Endometrium (tissue), 2 donors: ENCODE measurements around the gene IGSF9B.

Experiments
- FAIRE-seq: peaks from 2 replicates; lab custom pipeline; 2012; peaks lifted over from hg19 to GRCh38; lab: Jason Lieb, UNC
- donor health status: control.
- donor health status: control.

The IGSF9B gene

DNA sequence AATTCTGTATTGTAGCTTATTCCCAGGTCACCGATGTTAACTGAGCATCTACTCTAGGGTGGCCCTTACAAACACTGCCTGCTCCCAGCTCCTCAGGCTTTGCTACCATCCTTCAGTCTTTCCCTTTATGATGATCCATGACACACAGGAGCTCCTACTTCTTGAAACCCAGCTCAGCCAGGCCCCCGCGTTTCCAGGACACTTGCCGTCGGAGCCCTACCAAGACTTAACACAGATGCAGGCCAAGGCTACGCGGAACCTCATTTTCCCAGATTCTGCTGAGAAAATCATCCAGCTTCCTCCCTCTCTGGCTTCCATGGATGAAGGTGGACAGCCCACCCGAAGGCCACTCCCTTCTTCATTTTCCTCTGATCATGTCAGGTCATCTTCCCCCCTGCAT, 18.6 kb downstream of the IGSF9B start:
- no peak for FAIRE-seq

- FAIRE-seq, result no peak
These were observed 19.3 kb downstream of the IGSF9B start for GRCh38 chr11:133937468-133937867.

DNA sequence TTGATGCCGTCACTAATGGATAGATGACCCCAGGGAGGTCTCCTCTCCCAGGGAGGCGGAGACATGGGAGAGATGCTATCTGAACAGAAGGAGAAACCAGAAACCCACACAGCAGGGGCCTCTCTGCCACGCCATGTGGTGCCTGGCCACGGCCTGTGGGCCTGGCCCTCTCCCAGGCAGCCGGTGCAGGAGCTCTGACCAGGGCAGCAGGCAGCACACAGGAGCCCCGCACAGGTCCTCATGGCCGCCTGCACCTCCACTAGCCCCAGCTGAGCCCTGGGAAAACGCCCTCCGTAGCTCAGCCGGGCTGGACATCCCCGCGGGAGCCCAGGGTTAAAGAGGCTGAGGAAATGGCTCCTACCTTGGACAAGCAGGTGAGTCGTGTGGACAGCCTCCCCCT, 19.8 kb downstream of the IGSF9B start:
- no peak for FAIRE-seq

DNA sequence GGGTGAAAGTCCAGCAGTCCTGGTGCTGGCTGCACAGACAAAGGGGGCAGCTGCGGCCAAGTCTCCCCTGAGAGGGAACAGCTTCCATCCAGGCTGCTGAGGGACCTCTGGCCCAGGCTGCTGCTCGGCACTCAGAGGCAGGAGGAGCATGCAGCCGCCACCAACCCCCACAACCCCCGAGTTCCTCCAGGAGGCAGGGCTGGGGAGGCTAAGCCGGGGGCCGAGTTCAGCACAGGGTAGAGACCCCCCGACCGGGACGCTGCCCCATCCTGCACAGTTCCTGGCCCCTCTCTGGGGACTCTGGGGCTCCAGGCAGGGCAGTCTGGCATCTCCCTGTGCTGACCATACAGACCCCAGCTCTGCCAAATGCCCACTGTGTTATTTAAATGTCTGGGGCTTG, 20.2 kb downstream of the IGSF9B start:
- FAIRE-seq, result no peak

GRCh38 chr11:133936136-133936535, 20.6 kb downstream of the IGSF9B start:
- FAIRE-seq, result no peak

GRCh38 chr11:133935551-133935910, 21.2 kb downstream of the IGSF9B start:
- no peak for FAIRE-seq

DNA sequence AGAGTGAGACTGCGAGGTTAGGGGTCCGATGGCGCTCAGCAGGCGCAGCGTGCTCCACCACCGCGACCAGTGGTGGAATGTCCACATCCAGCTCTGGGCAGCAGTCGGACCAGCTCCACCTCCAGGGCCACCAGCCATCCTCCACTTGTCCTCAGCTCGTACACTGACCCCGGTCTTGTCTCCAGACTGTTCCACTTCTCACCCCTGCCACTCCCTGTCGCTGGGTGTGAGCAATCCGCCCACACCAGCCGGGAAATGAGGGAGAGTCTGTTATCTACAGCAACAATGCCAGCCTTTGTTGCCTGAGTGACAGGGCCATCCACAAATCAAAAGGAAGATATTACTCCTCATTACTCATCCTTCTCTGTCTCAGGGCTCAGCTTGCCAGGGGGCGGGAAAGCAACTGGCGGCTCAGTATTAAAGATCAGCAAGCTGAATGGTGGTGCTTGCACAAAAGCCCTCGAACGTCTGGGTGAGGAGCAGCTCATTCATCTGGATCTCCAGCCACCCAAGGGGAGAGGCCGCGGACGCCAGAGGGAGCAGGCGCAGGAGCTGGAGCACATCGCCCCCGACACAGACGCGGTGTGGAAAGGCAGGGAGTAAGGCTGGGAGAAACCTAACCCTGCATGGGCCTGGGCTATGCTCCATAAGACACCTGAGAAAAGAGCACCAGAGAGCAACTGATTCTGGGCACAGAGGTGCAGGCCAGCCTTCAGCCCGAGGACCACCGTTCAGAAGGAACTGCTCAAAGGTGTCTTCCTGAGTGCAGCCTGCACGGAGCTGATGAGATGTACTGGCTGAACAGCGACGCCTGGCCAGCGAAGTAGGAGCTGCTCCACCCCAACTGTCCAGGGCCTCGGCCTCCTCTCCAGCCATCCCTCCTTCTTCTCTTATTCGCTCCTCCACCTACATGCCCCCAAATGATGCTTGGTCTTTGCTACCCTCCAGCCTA, 21.9 kb downstream of the IGSF9B start:
- no peak for FAIRE-seq

DNA sequence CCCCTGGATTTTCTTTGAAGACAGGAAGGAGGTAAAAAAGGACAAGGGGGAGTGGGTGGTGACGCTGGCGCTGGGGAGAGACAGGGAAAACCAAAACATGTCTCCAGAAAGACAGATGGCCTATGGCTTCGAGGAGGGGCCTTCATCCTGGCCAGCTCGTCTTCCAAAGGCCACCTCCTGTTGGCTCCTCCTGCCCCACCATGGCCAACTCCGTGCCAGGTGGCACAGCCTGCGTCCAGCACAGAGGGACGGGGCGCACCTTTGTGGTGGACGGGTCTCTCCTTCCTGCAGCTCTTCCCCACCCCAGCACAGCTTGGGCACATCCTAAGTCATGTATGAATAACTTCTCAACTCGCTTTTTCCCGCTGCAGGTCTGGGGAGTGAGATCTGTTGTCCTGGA, 22.7 kb downstream of the IGSF9B start:
- no peak for FAIRE-seq

- FAIRE-seq, result no peak
These were observed 25.2 kb downstream of the IGSF9B start for GRCh38 chr11:133931449-133932060.

GRCh38 chr11:133930767-133931448, 25.9 kb downstream of the IGSF9B start:
- no peak for FAIRE-seq

- FAIRE-seq, result no peak
These were observed 26.6 kb downstream of the IGSF9B start for GRCh38 chr11:133930053-133930766.

DNA sequence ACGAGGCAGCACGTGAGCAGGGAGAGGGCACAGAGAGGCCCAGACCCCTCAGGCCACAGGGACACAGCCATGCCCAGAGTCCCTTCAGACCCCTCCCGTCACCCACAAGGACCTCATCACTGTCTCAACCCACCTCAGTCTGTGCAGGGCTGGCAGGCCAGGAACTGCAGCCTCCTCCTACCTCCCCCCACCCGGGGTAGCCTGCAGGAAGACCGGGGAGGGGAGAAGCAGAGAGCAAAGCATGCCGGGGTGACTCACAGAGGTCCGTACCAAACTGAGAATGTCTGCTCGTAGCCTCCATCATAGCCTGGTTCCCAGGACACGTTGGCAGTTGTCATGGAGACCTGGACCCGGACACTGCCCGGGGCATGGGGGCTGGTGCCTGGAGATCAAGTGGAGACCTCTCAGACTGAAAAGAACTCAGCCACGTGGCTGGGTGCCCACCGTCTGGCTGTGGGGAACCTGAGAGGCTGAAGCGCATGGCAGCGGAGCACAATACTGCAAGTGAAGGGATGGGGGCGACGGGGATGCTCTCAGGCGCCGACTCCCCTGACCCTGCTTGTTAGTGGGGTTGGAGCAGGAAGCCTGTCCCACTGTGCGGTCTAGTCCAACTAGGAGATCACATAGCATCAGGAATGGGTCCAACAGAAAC, 27.2 kb downstream of the IGSF9B start:
- FAIRE-seq, result no peak

DNA sequence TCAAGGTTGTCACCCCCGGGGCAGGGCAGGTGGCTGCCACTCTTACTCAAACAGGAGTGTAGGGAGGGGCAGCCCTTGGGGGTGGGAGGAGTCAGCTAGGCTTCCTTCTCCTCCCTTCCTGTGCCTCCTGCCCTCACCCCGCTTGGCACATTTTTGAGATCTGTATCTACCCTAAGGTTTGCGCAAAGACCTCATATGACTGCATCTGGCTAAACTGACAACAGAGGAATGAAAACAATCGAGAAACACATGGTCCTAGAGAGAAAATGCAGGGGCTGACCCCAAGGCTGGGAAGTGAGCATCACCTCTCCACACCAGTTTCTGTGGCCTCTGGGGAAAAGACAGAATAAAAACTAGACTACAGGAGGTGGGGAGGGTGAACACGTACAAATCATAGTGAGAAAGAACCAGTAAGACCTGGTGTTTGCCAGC, 28.1 kb downstream of the IGSF9B start:
- FAIRE-seq, result no peak

GRCh38 chr11:133927690-133928627, 28.8 kb downstream of the IGSF9B start:
- no peak for FAIRE-seq

GRCh38 chr11:133926466-133927246, 30.1 kb downstream of the IGSF9B start:
- FAIRE-seq, result no peak

GRCh38 chr11:133925756-133926155, 31.0 kb downstream of the IGSF9B start:
- no peak for FAIRE-seq

DNA sequence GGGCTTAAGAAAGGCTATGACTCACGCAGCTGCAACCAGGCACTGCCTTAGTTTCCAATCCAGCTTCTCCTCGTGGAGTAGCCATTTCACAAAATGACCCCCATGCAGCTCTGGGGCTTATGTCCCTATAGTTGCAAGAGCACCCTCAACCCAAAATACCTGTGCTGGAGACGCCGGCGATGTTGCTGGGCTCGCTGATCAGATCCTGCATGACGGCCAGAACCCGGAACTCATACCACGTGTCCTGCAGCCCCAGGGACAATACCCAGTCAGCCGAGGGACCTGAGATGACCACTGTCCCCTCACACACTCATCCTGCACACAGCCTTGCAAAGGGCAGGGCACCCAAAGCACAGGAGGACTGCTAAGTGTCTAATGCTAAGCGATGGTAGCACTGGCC, 32.1 kb downstream of the IGSF9B start:
- FAIRE-seq, result no peak

- no peak for FAIRE-seq
These were observed 34.5 kb downstream of the IGSF9B start for GRCh38 chr11:133922078-133922870.

DNA sequence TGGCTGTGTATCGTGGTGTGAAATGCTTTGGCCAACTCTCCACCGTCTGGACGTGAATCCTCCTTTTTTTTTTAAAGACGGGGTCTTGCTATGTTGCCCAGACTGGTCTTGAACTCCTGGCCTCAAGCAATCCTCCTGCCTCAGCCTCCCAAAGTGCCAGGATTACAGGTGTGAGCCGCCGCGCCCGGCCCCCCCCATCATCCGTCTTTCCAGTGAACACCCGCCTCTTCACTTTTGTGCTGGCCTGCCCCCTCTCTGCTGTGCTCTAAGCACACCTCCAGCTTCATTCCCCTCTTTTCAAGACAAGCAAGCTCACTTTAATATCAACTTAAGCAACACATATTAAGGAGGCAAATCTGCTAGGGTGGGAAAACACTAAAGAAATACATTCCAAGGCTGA, 35.3 kb downstream of the IGSF9B start:
- no peak for FAIRE-seq
